Amygdala (tissue), 56 donors: ENCODE data around the gene HERC2.

Source experiments
- DNase-seq, 56 donors: peaks; one replicate each; lab custom pipeline; 2025; lab: John Stamatoyannopoulos, UW

The HERC2 gene

DNA sequence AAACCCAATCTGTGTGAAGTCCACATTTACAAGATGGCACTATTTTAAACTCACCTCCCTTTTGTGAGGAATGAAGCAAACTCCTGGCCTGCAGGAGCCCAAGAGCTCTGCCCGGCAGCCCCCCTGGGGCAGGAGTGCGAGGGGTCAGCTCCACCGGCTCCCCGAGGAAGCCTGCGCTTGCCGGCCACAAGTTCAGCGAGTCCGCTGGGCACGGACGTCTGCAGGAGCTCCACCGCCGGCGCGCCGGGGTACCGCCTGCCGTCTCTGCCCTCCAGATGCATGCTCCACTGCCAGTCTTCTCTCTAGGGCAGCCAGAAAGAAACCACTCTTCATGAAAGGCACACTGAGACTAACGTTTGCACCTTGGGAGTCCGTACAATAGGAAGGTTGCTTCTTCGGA, 240.4 kb downstream of the HERC2 start:
- DNase-seq = no peak

DNA sequence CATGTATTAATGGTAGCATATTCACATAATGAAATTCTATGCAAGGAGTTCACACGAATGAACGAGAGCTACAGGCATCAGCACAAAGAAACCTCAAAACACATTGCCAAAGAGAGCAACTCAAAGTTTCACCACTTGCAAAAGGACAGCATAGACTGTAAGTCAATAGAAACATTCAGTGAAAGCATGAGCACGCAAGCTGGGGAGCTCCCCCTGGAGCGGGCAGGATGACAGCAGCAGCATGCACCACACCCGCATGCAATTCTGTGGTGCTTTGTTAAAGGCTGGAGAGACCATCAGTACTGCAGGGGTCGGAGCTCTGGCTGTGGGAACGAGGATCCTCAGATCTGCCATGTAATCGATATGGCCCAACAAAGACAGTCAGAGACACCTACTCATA, 241.6 kb downstream of the HERC2 start:
- no peak for DNase-seq

DNA sequence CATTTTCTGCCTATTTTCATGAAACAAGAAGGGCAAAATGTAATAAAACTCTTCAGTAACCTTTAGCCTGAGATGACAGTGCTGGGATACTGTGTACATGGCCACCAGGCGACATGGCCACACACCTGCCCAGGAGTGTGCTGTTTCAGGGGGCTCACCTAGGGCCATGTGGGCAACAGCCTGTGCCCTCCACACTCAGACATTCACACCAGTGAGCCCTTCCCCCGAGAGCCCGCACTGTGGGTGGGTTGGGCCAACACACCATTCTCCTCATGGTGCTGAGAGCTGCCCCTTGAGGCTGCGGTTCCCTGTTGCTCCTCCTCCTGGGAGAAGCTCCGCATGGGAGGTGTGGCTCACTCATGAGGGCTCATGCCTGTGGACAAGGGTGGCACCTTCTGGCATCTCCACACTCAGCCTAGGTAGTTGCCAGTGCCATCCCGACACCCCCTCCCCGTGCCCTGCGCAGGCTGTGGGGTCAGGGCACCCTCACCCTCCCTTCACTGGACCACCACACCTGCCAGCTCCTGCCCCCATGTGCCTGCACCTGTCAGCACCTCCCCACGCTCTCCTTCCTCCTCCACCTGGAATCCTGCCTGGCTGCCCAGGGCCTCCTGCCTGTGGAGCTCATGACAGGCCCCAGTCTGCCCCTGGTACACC, 242.5 kb downstream of the HERC2 start:
- DNase-seq = no peak

DNA sequence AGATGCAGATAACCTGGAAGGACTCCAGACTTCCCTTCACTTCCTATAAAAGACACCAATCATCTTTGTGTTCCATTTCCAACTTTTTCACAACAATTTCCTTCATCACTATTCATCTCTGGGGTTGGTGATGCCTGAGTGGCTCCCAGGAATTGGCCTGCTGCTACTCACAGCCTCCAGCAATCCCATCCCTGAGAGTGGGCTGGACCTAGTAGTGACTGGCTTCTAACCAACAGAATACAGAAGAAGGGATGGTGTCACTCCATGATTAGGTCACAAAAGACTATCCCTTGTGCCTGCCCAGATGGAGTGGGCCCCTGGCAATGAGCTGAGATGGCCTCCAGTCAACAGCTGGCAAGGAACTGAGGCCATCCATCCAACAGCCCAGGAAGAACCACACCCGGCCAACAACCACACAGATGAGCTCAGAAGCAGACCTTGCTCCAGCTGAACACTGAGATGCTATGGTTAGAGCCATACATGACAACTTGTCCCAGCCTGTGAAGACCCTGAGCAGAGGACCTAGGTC, 243.7 kb downstream of the HERC2 start:
- no peak for DNase-seq

DNA sequence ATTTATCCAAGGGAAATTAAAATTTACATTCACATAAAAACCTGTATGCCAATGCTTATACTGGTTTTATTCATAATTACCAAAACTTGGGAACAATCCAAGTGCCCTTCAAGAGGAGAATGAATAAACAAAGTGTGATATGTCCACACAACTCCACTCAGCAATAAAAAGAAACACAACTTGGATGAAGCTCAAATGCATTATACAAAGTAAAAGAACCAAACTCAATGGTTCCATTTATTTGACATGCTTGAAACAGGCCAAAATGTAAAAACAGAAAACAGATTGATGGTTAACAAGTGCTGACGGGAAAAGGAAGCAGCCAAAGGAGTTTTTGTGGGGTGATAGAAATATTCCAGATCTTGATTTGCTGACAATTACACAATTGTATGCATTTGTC, 246.4 kb downstream of the HERC2 start:
- no peak for DNase-seq

DNA sequence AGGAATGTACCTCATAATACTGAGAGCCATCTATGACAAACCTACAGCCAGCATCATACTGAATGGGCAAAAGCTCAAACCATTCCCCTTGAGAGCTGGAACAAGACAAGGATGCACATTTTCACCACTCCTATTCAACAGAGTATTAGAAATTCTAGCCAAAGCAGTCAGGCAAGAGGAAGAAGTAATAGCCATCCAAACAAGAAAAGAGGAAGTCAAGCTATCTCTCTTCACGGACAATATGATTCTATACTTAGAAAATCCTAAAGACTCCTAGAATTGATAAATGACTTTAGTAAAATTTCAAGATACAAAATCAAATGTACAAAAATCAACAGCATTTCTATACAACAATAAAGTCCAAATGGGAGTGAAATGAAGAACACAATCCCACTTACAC, 253.0 kb downstream of the HERC2 start:
- DNase-seq = no peak

DNA sequence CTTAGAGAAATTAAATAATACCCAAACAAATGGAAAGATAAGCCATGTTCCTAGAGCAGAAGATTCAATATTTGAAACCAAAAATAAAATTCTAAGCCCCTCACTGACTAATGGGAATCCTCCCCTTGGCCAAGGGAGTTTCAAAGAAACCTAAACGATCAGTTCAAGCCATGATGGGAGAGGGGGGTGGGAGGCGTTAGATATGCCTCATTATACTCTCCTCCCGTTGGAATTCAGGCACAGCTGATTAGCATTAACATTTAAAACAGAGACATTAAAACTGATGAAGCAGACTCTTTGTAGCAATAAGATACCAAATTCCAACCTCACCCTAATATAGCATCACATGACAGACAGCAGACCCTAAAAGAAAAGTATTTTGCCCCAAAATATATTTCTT, 255.7 kb downstream of the HERC2 start:
- no peak for DNase-seq
